ENCODE data around the gene ERCC2.

- no peak for TF ChIP-seq YY1 (IDR thresholded peaks at IDR 0.05; ENCODE audit: insufficient read depth, insufficient read length)
- no peak for TF ChIP-seq ZNF274 (IDR thresholded peaks at IDR 0.05; ENCODE audit: low read depth, low read length)
Measured at GRCh38 chr19:45382426-45382825, 12.1 kb upstream of the ERCC2 start.
